Mononuclear cell (primary cell): ENCODE data around the gene ADORA2A. TPM values are rescaled to one million over a fixed set of nuclear protein-coding genes. Genes with fewer than 3 reads are reported as not detected.

Experiments used
- H3K27me3 ChIP-seq: 2 replicates; pipeline ENCODE4 v1.6.0; 2011; ENCODE audit warnings: low read length, control low read depth; ENCODE audit not compliant: insufficient read depth
- H3K4me1 ChIP-seq: 2 replicates; pipeline ENCODE4 v1.5.1; 2011; ENCODE audit warnings: mild to moderate bottlenecking, low read length, control low read depth; ENCODE audit not compliant: insufficient read depth
- H3K4me3 ChIP-seq: 2 replicates; pipeline ENCODE4 v1.5.1; 2011; ENCODE audit warnings: mild to moderate bottlenecking, low read length, moderate library complexity
- H3K9me3 ChIP-seq: 2 replicates; pipeline ENCODE4 v1.5.1; 2011; ENCODE audit warnings: low read depth, mild to moderate bottlenecking, control low read depth, low read length
- total RNA-seq: library from RNA; depleted of rRNA; stranded (reverse); fragments of >200 nt; gene quantifications from one replicate; pipeline ENCODE4 v1.2.3, GENCODE V29; 2012

ADORA2A gene
- total RNA-seq, 1 donor: 34.3 TPM

GRCh38 chr22:24398409-24398808 lies 29.0 kb upstream of the ADORA2A start:
- H3K4me3 ChIP-seq: no peak overlapping the region
- H3K9me3 ChIP-seq: no peaks in the 10 kb centered on the region
- no peaks in the 10 kb centered on the region for H3K27me3 ChIP-seq
- H3K4me1 ChIP-seq: peaks cover 38% of the 10 kb centered on the region

GRCh38 chr22:24400034-24400725 lies 27.2 kb upstream of the ADORA2A start:
- Histone ChIP-seq H3K27me3 (no peaks in the 10 kb centered on the region), H3K4me1 (peaks cover 32% of the 10 kb centered on the region), H3K4me3 (no peak overlapping the region), H3K9me3 (no peaks in the 10 kb centered on the region)

GRCh38 chr22:24400726-24401596 lies 26.4 kb upstream of the ADORA2A start:
- Histone ChIP-seq H3K4me3 (no peak overlapping the region), H3K9me3 (no peaks in the 10 kb centered on the region), H3K4me1 (peaks cover 32% of the 10 kb centered on the region), H3K27me3 (no peaks in the 10 kb centered on the region)

GRCh38 chr22:24401931-24402367 lies 25.4 kb upstream of the ADORA2A start:
- H3K4me3 ChIP-seq: no peak overlapping the region

GRCh38 chr22:24402460-24403192 lies 24.8 kb upstream of the ADORA2A start:
- H3K4me1 ChIP-seq: peaks cover 32% of the 10 kb centered on the region
- H3K27me3 ChIP-seq: no peaks in the 10 kb centered on the region
- no peaks in the 10 kb centered on the region for H3K9me3 ChIP-seq
- H3K4me3 ChIP-seq: no peak overlapping the region

More at GRCh38 chr22:24401931-24402367, 25.4 kb upstream of the ADORA2A start:
- no peaks in the 10 kb centered on the region for H3K27me3 ChIP-seq
- H3K4me1 ChIP-seq: peaks cover 32% of the 10 kb centered on the region
- H3K9me3 ChIP-seq: no peaks in the 10 kb centered on the region

- Histone ChIP-seq H3K27me3 (no peaks in the 10 kb centered on the region), H3K4me3 (no peak overlapping the region), H3K4me1 (peaks cover 38% of the 10 kb centered on the region), H3K9me3 (no peaks in the 10 kb centered on the region)
Measured at GRCh38 chr22:24403346-24403745, 24.1 kb upstream of the ADORA2A start.

- Histone ChIP-seq H3K4me1 (peaks cover 41% of the 10 kb centered on the region), H3K4me3 (no peak overlapping the region), H3K9me3 (no peaks in the 10 kb centered on the region), H3K27me3 (no peaks in the 10 kb centered on the region)
Measured at GRCh38 chr22:24404561-24405275, 22.7 kb upstream of the ADORA2A start.

GRCh38 chr22:24405631-24406321 lies 21.6 kb upstream of the ADORA2A start:
- H3K4me3 ChIP-seq: no peak overlapping the region
- peaks cover 42% of the 10 kb centered on the region for H3K4me1 ChIP-seq
- H3K9me3 ChIP-seq: no peaks in the 10 kb centered on the region
- H3K27me3 ChIP-seq: no peaks in the 10 kb centered on the region

- Histone ChIP-seq H3K27me3 (no peaks in the 10 kb centered on the region), H3K4me1 (peaks cover 34% of the 10 kb centered on the region), H3K4me3 (no peak overlapping the region), H3K9me3 (no peaks in the 10 kb centered on the region)
Measured at GRCh38 chr22:24406322-24407277, 20.8 kb upstream of the ADORA2A start.

- Histone ChIP-seq H3K27me3 (no peaks in the 10 kb centered on the region), H3K4me3 (no peak overlapping the region), H3K4me1 (peaks cover 27% of the 10 kb centered on the region), H3K9me3 (no peaks in the 10 kb centered on the region)
Measured at GRCh38 chr22:24407278-24407665, 20.1 kb upstream of the ADORA2A start.

- Histone ChIP-seq H3K4me3 (no peak overlapping the region), H3K4me1 (peaks cover 21% of the 10 kb centered on the region), H3K9me3 (no peaks in the 10 kb centered on the region), H3K27me3 (no peaks in the 10 kb centered on the region)
Measured at GRCh38 chr22:24407884-24408283, 19.5 kb upstream of the ADORA2A start.

GRCh38 chr22:24408630-24409029 lies 18.8 kb upstream of the ADORA2A start:
- no peak overlapping the region for H3K4me3 ChIP-seq
- H3K4me1 ChIP-seq: peaks cover 15% of the 10 kb centered on the region

GRCh38 chr22:24409707-24410106 lies 17.7 kb upstream of the ADORA2A start:
- H3K4me1 ChIP-seq: peaks cover 15% of the 10 kb centered on the region
- H3K27me3 ChIP-seq: no peaks in the 10 kb centered on the region
- H3K4me3 ChIP-seq: no peak overlapping the region
- no peaks in the 10 kb centered on the region for H3K9me3 ChIP-seq

More at GRCh38 chr22:24408630-24409029, 18.8 kb upstream of the ADORA2A start:
- no peaks in the 10 kb centered on the region for H3K9me3 ChIP-seq
- no peaks in the 10 kb centered on the region for H3K27me3 ChIP-seq
